GM12878 (cell line): ENCODE results near the gene TAF10. TPM values are rescaled to one million over a fixed set of nuclear protein-coding genes. Genes with fewer than 3 reads are reported as not detected.
A peak's percentile ranks its signal among the peaks of the same experiment; 100 is the strongest.

Experiments
- ATAC-seq: fragments of 200-7000 bp; cut with Tn5 transposase; 3 replicates; pipeline ENCODE4 v1.9.1; 2020; ENCODE audit warnings: mild to moderate bottlenecking, moderate library complexity
- BruUV-seq: library from RNA; stranded (reverse); fragments of 400-500 nt; replicated peaks from 2 replicates; lab custom pipeline; 2021; lab: Mats Ljungman, UMichigan
- CTCF ChIA-PET: fragments of 300-600 bp; sonication (Branson Sonifier 250); formaldehyde crosslinking; extraction: SDS; loops from one replicate; lab custom pipeline; 2021; ENCODE audit warnings: inconsistent platforms; lab: Yijun Ruan, JAX
- POLR2A ChIA-PET: fragments of 350-600 bp; formaldehyde crosslinking; extraction: SDS; loops from one replicate; lab custom pipeline; 2021; ENCODE audit warnings: inconsistent platforms; lab: Charles Lee
- RAD21 ChIA-PET: fragments of 300-600 bp; sonication (Branson Sonifier 250); formaldehyde crosslinking; loops from one replicate; lab custom pipeline; 2023; ENCODE audit warnings: antibody characterized with exemption; ENCODE audit not compliant: unreplicated experiment; lab: Charles Lee
- SMC1A ChIA-PET: fragments of 300-600 bp; sonication (Branson Sonifier 250); formaldehyde crosslinking; loops from one replicate; lab custom pipeline; 2023; ENCODE audit not compliant: unreplicated experiment, uncharacterized antibody; lab: Charles Lee
- DNase-seq: peaks from one replicate; pipeline ENCODE4 v3.0.0-alpha.2; 2011; ENCODE audit warnings: low read depth, low spot score
- FAIRE-seq: peaks from 3 replicates; lab custom pipeline; 2011; peaks lifted over from hg19 to GRCh38; lab: Jason Lieb, UNC
- H2AFZ ChIP-seq: 2 replicates; pipeline ENCODE4 v1.6.0; 2011; ENCODE audit warnings: low read depth, low read length, control low read depth; ENCODE audit not compliant: control insufficient read depth
- H3K27ac ChIP-seq: 2 replicates; pipeline ENCODE4 v1.5.1; 2011; ENCODE audit warnings: control low read depth; ENCODE audit not compliant: control insufficient read depth, insufficient read depth
- H3K27me3 ChIP-seq, 2 experiments: replicated peaks in 1 of 2; 2 replicates each; pipeline versions ENCODE4 v1.6.0 to v1.6.1; 2011; ENCODE audit warnings: low read length in 1 of 2; ENCODE audit not compliant: control insufficient read depth in 2 of 2, insufficient read depth in 2 of 2
- H3K36me3 ChIP-seq, 2 experiments: 2 replicates each; pipeline ENCODE4 v1.5.1; 2011; ENCODE audit warnings: low read length in 1 of 2; ENCODE audit not compliant: control insufficient read depth in 2 of 2, insufficient read depth in 2 of 2
- H3K4me1 ChIP-seq: 2 replicates; pipeline ENCODE4 v1.6.1; 2011; ENCODE audit warnings: mild to moderate bottlenecking, low read length, moderate library complexity, mixed read lengths; ENCODE audit not compliant: control insufficient read depth, insufficient read depth
- H3K4me2 ChIP-seq: 2 replicates; pipeline ENCODE4 v1.6.0; 2011; ENCODE audit warnings: control low read depth; ENCODE audit not compliant: control insufficient read depth, insufficient read depth
- H3K4me3 ChIP-seq: fragments of 200-600 bp; sonication (generic); 2 replicates; pipeline ENCODE4 v1.5.1; 2016
- H3K79me2 ChIP-seq: 2 replicates; pipeline ENCODE4 v1.6.0; 2011; ENCODE audit warnings: low read length; ENCODE audit not compliant: control insufficient read depth, insufficient read depth
- H3K9ac ChIP-seq: 2 replicates; pipeline ENCODE4 v1.8.0; 2011; ENCODE audit warnings: low read length, control low read depth, mixed read lengths; ENCODE audit not compliant: control insufficient read depth, insufficient read depth
- H3K9me3 ChIP-seq: replicated peaks from 3 replicates; pipeline ENCODE4 v1.5.1; 2011; ENCODE audit warnings: mild to moderate bottlenecking, low read length; ENCODE audit not compliant: control insufficient read depth, insufficient read depth
- H4K20me1 ChIP-seq: 2 replicates; pipeline ENCODE4 v1.6.0; 2011; ENCODE audit not compliant: control insufficient read depth, insufficient read depth
- CHD1 ChIP-seq: IDR thresholded peaks from 2 replicates; pipeline ENCODE4 v1.6.1; 2012; ENCODE audit warnings: low read depth, low read length, improper control_type of control experiment
- EED ChIP-seq: sonication (generic); IDR thresholded peaks from 2 replicates; pipeline ENCODE4 v1.6.1; 2016; ENCODE audit warnings: antibody characterized with exemption, low read depth
- EGR1 ChIP-seq, 2 experiments: IDR thresholded peaks; 1 replicate in 1 of 2; 2 replicates in 1 of 2; pipeline ENCODE4 v1.6.1; 2011 to 2012; ENCODE audit warnings: low read depth in 2 of 2, low read length in 2 of 2, borderline replicate concordance in 1 of 2, mild to moderate bottlenecking in 1 of 2, moderate library complexity in 1 of 2
- FOS ChIP-seq: IDR thresholded peaks from 3 replicates; pipeline ENCODE4 v1.6.1; 2011; ENCODE audit warnings: borderline replicate concordance; ENCODE audit not compliant: insufficient read length; ENCODE audit errors: extremely low read depth
- FOXM1 ChIP-seq: IDR thresholded peaks from 2 replicates; pipeline ENCODE4 v1.6.1; 2012; ENCODE audit warnings: low read depth, mild to moderate bottlenecking, inconsistent platforms, low read length, moderate library complexity
- IRF3 ChIP-seq: fragments of 450-650 bp; IDR thresholded peaks from 2 replicates; pipeline ENCODE4 v1.6.1; 2014; ENCODE audit warnings: mild to moderate bottlenecking
- IRF4 ChIP-seq: IDR thresholded peaks from 2 replicates; pipeline ENCODE4 v1.6.1; 2011; ENCODE audit warnings: low read depth, low read length
- KLF5 ChIP-seq: fragments of 450-650 bp; IDR thresholded peaks from 2 replicates; pipeline ENCODE4 v1.6.1; 2014; ENCODE audit warnings: mild to moderate bottlenecking; ENCODE audit not compliant: partially characterized antibody
- MEF2B ChIP-seq: fragments of 450-650 bp; IDR thresholded peaks from 2 replicates; pipeline ENCODE4 v1.6.1; 2018; ENCODE audit warnings: mild to moderate bottlenecking, moderate library complexity; ENCODE audit not compliant: partially characterized antibody, poor library complexity, severe bottlenecking
- MTA3 ChIP-seq: IDR thresholded peaks from 2 replicates; pipeline ENCODE4 v1.6.1; 2012; ENCODE audit warnings: low read length, inconsistent platforms, borderline replicate concordance
- NFXL1 ChIP-seq: fragments of 450-650 bp; IDR thresholded peaks from 2 replicates; pipeline ENCODE4 v1.6.1; 2017; ENCODE audit warnings: antibody characterized with exemption, mild to moderate bottlenecking, borderline replicate concordance
- NR2C2 ChIP-seq: IDR thresholded peaks from 2 replicates; pipeline ENCODE4 v1.6.1; 2011; ENCODE audit warnings: borderline replicate concordance, low read depth; ENCODE audit not compliant: control insufficient read depth, insufficient read length
- NR2F1 ChIP-seq: fragments of 450-650 bp; conservative IDR thresholded peaks from 2 replicates; pipeline ENCODE4 v1.6.1; 2017; ENCODE audit warnings: mild to moderate bottlenecking
- NRF1 ChIP-seq: conservative IDR thresholded peaks from 2 replicates; pipeline ENCODE4 v1.6.1; 2011; ENCODE audit warnings: mild to moderate bottlenecking, low read depth, low read length, improper control_type of control experiment
- POLR2A ChIP-seq: IDR thresholded peaks from 2 replicates; pipeline ENCODE4 v1.6.1; 2011; ENCODE audit warnings: low read depth, mild to moderate bottlenecking, low read length
- POU2F2 ChIP-seq: IDR thresholded peaks from 3 replicates; pipeline ENCODE4 v1.6.1; 2011; ENCODE audit warnings: low read depth, mild to moderate bottlenecking, low read length, borderline replicate concordance
- RAD21 ChIP-seq: IDR thresholded peaks from 2 replicates; pipeline ENCODE4 v1.6.1; 2011; ENCODE audit warnings: mild to moderate bottlenecking, low read depth, low read length, moderate library complexity; ENCODE audit not compliant: insufficient read depth
- SPI1 ChIP-seq: IDR thresholded peaks from 2 replicates; pipeline ENCODE4 v1.6.1; 2011; ENCODE audit warnings: low read depth, mild to moderate bottlenecking, low read length, moderate library complexity, borderline replicate concordance; ENCODE audit not compliant: insufficient read depth
- SUPT20H ChIP-seq: IDR thresholded peaks from 2 replicates; pipeline ENCODE4 v1.6.1; 2011; ENCODE audit warnings: low read depth, mild to moderate bottlenecking, low read length, moderate library complexity, borderline replicate concordance; ENCODE audit not compliant: control insufficient read depth
- TARDBP ChIP-seq: IDR thresholded peaks from 2 replicates; pipeline ENCODE4 v1.6.1; 2016; ENCODE audit warnings: borderline replicate concordance
- TCF3 ChIP-seq: IDR thresholded peaks from 2 replicates; pipeline ENCODE4 v1.6.1; 2012; ENCODE audit warnings: low read depth, mild to moderate bottlenecking, low read length, borderline replicate concordance; ENCODE audit not compliant: insufficient read depth
- ZNF207 ChIP-seq: fragments of 450-650 bp; IDR thresholded peaks from 2 replicates; pipeline ENCODE4 v1.6.1; 2014; ENCODE audit warnings: antibody characterized with exemption, mild to moderate bottlenecking, borderline replicate concordance
- ZNF622 ChIP-seq: fragments of 450-650 bp; IDR thresholded peaks from 2 replicates; pipeline ENCODE4 v1.6.1; 2017; ENCODE audit warnings: mild to moderate bottlenecking, inconsistent platforms
- ZSCAN29 ChIP-seq: fragments of 450-650 bp; IDR thresholded peaks from 2 replicates; pipeline ENCODE4 v1.6.1; 2017; ENCODE audit warnings: mild to moderate bottlenecking, moderate library complexity
- WGBS: methylation state at CpG from one replicate; pipeline ENCODE4 v1.1.6; 2016; ENCODE audit warnings: low lambda C conversion rate; ENCODE audit not compliant: insufficient replicate concordance, insufficient coverage; ENCODE audit errors: missing lambda C conversion rate; 5-methylcytosine and 5-hydroxymethylcytosine counted together
- in situ Hi-C: fragments of 300-500 bp; cut with MboI; formaldehyde crosslinking; loops from 9 replicates; pipeline ENCODE4 v1.14.3; 2018; ENCODE audit warnings: mixed read lengths
- intact Hi-C: fragments of 100-400 bp; cut with micrococcal nuclease; formaldehyde crosslinking; loops from one replicate; pipeline ENCODE4 v1.14.2; 2022; ENCODE audit not compliant: unreplicated experiment
- polyA plus RNA-seq, 11 experiments: library from polyadenylated mRNA; depleted of rRNA in 4 of 11; unstranded in 6 of 11; stranded (reverse) in 5 of 11; fragments of >200 nt; fragmentation: Nextera tagmentation in 4 of 11; fragmentation: Illumina TruSeq in 1 of 11; extraction: Ambion mirVana in 4 of 11; extraction: Trizol in 1 of 11; gene quantifications; 1 replicate in 1 of 11; 2 replicates in 10 of 11; pipeline versions ENCODE4 v1.2.1 to v1.2.3, GENCODE V29; 2011 to 2016; ENCODE audit warnings: inconsistent platforms in 2 of 11, missing spikeins in 2 of 11, low read depth in 1 of 11
- total RNA-seq, 4 experiments: library from RNA; depleted of rRNA in 3 of 4; stranded (reverse); fragments of >200 nt in 3 of 4; fragmentation: Illumina TruSeq in 1 of 4; extraction: Trizol in 1 of 4; gene quantifications; 2 replicates each; pipeline versions ENCODE4 v1.2.1 to v1.2.3, GENCODE V29; 2013 to 2021

The TAF10 gene
- total and polyA plus RNA-seq, 10 of the 15 experiments (the other 5 are each of a cell fraction or from before 2014, with no cell fraction given), result 26.7 to 251 (median 149) TPM

- ChIA-PET SMC1A (interaction anchor here (0.8 to 3.5 kb wide), 16 partner anchors 9 to 233 kb away, joined by 3 to 34 read pairs (median 4); partner anchors contain the start of genes ILK and MRPL17), RAD21 (interaction anchor here (0.8 to 4.3 kb wide), 19 partner anchors 9 to 239 kb away, joined by 3 to 55 read pairs (median 5); partner anchors contain the start of genes ARFIP2, ILK, MRPL17 and RRP8), CTCF (interaction anchor here (0.6 to 3.5 kb wide), 18 partner anchors 9 to 239 kb away, joined by 3 to 27 read pairs (median 4); partner anchors contain the start of genes ILK and MRPL17), POLR2A (interaction anchor here (0.8 to 9.1 kb wide), 19 partner anchors 9 to 929 kb away, joined by 3 to 85 read pairs (median 4); partner anchors contain the start of genes ARFIP2, ILK, MRPL17 and SMPD1)
- peak; percentile 51 for ATAC-seq
- H4K20me1 ChIP-seq, result no peaks in the 10 kb centered on the region
- H3K9ac ChIP-seq, result peak overlapping the region; percentile 95
- peaks cover 6% of the 10 kb centered on the region for H3K4me1 ChIP-seq
- in situ Hi-C loops (loop anchor here (10.0 kb wide), 1 partner anchor 906 kb away; no protein-coding TSS in a partner anchor), intact Hi-C loops (loop anchor here (2.0 to 10.0 kb wide), 2 partner anchors 50 to 906 kb away; no protein-coding TSS in a partner anchor)
- peak overlapping the region; percentile 92 for H3K4me2 ChIP-seq
- BruUV-seq, result no TSS peak
- H3K27me3 ChIP-seq, result no peaks in the 10 kb centered on the region
- no peaks in the 10 kb centered on the region for H3K9me3 ChIP-seq
- peak; percentile 77 for FAIRE-seq
- peak overlapping the region; percentile 95 for H2AFZ ChIP-seq
- WGBS, result 8% methylated on average over 15 of the region's 15 CpGs
- peak overlapping the region; percentile 90 for H3K27ac ChIP-seq
- H3K4me3 ChIP-seq, result peak overlapping the region; percentile 95
- peaks cover 0 to 6% of the 10 kb centered on the region in 2 experiments; a peak in 1 of 4 replicates for H3K36me3 ChIP-seq
- H3K79me2 ChIP-seq, result peaks cover 12% of the 10 kb centered on the region
- no peak for DNase-seq
- TF ChIP-seq FOXM1, result no peak
- no peak for TF ChIP-seq NR2C2
- no peak for TF ChIP-seq ZSCAN29
- no peak for TF ChIP-seq TCF3
- TF ChIP-seq RAD21, result no peak
- no peak for TF ChIP-seq KLF5
- no peak for TF ChIP-seq NRF1
- peak; percentile 81; the same call in 1 of the 2 replicates for TF ChIP-seq SPI1
- TF ChIP-seq TARDBP, result no peak
- no peak; the same call in 1 of the 2 replicates for TF ChIP-seq POLR2A
- no peak for TF ChIP-seq EGR1 (IDR thresholded peaks at IDR 0.05; ENCODE audit: borderline replicate concordance in 1 of 2, low read depth in 2 of 2, low read length in 2 of 2)
- TF ChIP-seq CHD1, result no peak
- TF ChIP-seq ZNF622, result no peak
- TF ChIP-seq NR2F1, result 0 out of 2 replicates have a peak, but pooled peaks have one; percentile 38
- TF ChIP-seq MEF2B, result no peak
- TF ChIP-seq MTA3, result no peak
- TF ChIP-seq IRF4, result 0 out of 2 replicates have a peak, but pooled peaks have one; percentile 39
- TF ChIP-seq POU2F2, result peak; percentile 61; the same call in 1 of the 3 replicates
- TF ChIP-seq SUPT20H, result no peak
- TF ChIP-seq NFXL1, result no peak
- TF ChIP-seq ZNF207, result no peak
- TF ChIP-seq FOS, result no peak
- TF ChIP-seq EED, result peak; percentile 27
- TF ChIP-seq IRF3, result no peak
Observed at GRCh38 chr11:6618117-6619003, 6.3 kb upstream of the TAF10 start.
